ENCODE results near the gene BRSK2.
"Not testable (repeated sequence)": the region's sequence is repeated elsewhere in the genome, so short reads cannot be mapped to it uniquely, and the experiment has no call there.

Gene BRSK2

DNA sequence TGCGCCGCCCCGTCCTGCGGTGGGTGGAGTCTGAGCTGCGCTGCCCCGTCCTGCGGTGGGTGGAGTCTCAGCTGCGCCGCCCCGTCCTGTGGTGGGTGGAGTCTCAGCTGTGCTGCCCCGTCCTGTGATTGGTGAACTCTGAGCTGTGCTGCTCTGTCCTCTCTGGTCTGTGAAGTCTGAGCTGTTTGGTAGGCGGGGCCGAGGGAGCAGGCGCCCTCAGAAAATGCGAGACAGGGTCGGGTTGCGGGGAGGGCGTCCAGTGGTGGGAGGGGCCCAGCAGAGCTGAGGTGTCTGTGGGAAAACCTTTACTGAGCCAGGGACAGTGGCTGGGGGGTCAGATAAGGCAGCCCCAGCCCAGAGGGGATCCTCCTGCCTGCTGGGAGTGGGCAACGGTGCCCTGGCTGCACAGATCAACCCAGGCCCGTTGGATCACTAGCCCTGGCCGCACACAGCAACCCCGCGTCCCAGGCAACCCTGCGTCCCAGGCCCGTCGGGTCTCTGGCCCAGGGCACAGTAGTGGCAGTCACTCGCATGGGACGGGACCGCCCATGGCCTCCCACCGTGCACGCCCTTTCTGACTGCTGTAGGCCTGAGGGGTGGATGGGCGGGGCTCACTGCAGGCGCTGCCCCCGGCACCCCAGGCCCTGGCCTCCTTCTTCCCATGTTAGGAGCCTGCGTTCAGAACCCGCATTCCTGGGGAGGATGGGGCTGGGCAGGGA is 22.8 kb downstream of the BRSK2 start:
- Histone ChIP-seq H3K4me3 (ENCODE audit: extremely low read depth, insufficient read depth, low read length, poor library complexity, severe bottlenecking) (no peak overlapping the region), H3K27ac (ENCODE audit: low read depth, low read length, severe bottlenecking) (no peak overlapping the region), H3K9me3 (ENCODE audit: control insufficient read depth, low read length) (peaks cover 26% of the 10 kb centered on the region), H3K36me3 (ENCODE audit: control insufficient read depth, insufficient read depth, low read length) (no peaks in the 10 kb centered on the region), H3K4me1 (ENCODE audit: control insufficient read depth, insufficient read depth, low read length, poor library complexity, severe bottlenecking) (no peaks in the 10 kb centered on the region)
- WGBS, 2 experiments (ENCODE audit: insufficient coverage in 2 of 2): 82 to 85% methylated on average over 19 to 24 of the region's 36 CpGs

DNA sequence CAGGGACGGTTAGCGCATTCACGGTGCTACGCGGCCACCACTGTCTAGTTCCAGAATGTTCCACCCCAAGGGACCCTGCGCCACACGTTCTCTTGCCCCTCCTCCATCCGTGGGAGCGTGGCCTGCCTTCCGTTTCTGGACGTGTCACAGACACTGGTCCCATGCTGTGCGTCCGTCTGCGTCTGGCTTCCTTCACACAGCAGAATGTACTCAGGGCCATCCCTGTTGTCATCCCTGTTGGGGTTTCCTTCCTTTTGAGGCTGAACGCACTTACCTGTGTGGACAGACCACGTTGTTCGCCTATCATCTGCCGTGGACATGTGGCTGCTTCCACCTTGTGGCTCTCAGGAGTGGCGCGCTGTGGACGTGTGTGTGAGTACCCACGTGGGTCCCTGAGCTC is 24.9 kb downstream of the BRSK2 start:
- Histone ChIP-seq H3K4me1 (ENCODE audit: control insufficient read depth, insufficient read depth, low read length, poor library complexity, severe bottlenecking) (no peaks in the 10 kb centered on the region), H3K9me3 (ENCODE audit: control insufficient read depth, low read length) (peaks cover 36% of the 10 kb centered on the region), H3K27ac (ENCODE audit: low read depth, low read length, severe bottlenecking) (no peak overlapping the region), H3K36me3 (ENCODE audit: control insufficient read depth, insufficient read depth, low read length) (no peaks in the 10 kb centered on the region), H3K4me3 (ENCODE audit: extremely low read depth, insufficient read depth, low read length, poor library complexity, severe bottlenecking) (no peak overlapping the region)
- WGBS, 2 experiments (ENCODE audit: insufficient coverage in 2 of 2): 89% methylated on average over 19 to 21 of the region's 22 CpGs

DNA sequence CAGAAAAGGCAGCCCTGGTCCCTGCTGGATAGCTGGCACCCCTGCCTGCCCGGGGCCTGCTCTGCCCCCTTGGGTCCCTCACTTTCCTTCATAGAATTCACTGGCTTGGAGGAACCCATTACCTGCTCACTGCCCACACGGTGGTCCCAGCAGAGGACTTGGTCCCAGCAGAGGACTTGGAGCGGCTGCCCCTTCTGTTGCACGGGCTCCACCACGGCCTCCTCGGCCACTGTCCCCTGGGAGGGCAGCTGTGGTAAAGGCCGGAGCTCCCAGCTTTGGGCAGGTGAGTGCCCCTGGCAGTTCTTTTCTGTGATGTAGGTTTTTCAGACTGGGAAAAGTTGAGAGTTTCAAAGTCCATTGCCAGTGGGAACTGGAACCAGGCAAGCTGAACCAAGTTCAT is 25.9 kb downstream of the BRSK2 start:
- Histone ChIP-seq H3K9me3 (ENCODE audit: control insufficient read depth, low read length) (peaks cover 36% of the 10 kb centered on the region), H3K27ac (ENCODE audit: low read depth, low read length, severe bottlenecking) (no peak overlapping the region), H3K36me3 (ENCODE audit: control insufficient read depth, insufficient read depth, low read length) (no peaks in the 10 kb centered on the region), H3K4me1 (ENCODE audit: control insufficient read depth, insufficient read depth, low read length, poor library complexity, severe bottlenecking) (no peaks in the 10 kb centered on the region), H3K4me3 (ENCODE audit: extremely low read depth, insufficient read depth, low read length, poor library complexity, severe bottlenecking) (no peak overlapping the region)
- WGBS, 2 experiments (ENCODE audit: insufficient coverage in 2 of 2): 92 to 97% methylated on average over 6 of the region's 7 CpGs

DNA sequence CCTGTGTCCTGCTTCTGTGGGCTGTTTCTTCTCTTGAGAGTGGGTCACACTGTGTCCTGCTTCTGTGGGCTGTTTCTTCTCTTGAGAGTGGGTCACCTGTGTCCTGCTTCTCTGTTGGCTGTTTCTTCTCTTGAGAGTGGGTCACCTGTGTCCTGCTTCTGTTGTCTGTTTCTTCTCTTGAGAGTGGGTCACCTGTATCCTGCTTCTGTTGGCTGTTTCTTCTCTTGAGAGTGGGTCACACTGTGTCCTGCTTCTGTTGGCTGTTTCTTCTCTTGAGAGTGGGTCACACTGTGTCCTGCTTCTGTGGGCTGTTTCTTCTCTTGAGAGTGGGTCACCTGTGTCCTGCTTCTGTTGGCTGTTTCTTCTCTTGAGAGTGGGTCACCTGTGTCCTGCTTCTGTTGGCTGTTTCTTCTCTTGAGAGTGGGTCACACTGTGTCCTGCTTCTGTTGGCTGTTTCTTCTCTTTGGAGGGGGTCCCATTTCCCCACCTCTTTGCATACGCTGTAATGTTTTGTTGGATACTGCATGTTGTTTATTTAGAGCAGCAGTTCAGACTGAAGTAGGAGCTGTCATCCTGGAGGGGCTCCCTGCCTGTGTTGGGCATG is 28.6 kb downstream of the BRSK2 start:
- H3K27ac ChIP-seq (ENCODE audit: low read depth, low read length, severe bottlenecking); H3K4me1 ChIP-seq (ENCODE audit: control insufficient read depth, insufficient read depth, low read length, poor library complexity, severe bottlenecking); H3K4me3 ChIP-seq (ENCODE audit: extremely low read depth, insufficient read depth, low read length, poor library complexity, severe bottlenecking); H3K36me3 ChIP-seq (ENCODE audit: control insufficient read depth, insufficient read depth, low read length): not testable (repeated sequence)
- H3K9me3 ChIP-seq (ENCODE audit: control insufficient read depth, low read length): peaks cover 36% of the 10 kb centered on the region
- no CpG with 5 or more reads among the region's 1 CpG for WGBS, 2 experiments (ENCODE audit: insufficient coverage in 2 of 2)

DNA sequence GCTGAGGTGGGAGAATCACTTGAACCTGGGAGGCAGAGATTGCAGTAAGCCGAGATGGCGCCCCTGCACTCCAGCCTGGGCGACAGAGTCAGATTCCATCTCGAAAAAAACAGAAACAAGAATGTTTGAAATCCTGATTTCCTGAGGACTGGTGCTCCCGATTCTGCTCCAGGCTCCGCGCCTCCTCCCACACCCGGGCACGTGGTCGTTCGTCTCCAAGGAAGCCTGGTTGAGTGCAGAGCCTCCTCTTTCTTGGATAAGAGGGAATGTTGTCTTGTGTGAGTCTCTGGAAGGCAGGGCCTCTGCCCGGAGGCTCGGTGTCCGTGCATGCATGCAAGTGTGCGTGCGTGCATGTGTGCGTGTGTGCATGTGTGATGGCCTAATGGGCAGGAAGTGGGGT is 30.1 kb downstream of the BRSK2 start:
- H3K9me3 ChIP-seq (ENCODE audit: control insufficient read depth, low read length): peaks cover 28% of the 10 kb centered on the region
- H3K27ac ChIP-seq (ENCODE audit: low read depth, low read length, severe bottlenecking): no peak overlapping the region
- no peaks in the 10 kb centered on the region for H3K4me1 ChIP-seq (ENCODE audit: control insufficient read depth, insufficient read depth, low read length, poor library complexity, severe bottlenecking)
- H3K4me3 ChIP-seq (ENCODE audit: extremely low read depth, insufficient read depth, low read length, poor library complexity, severe bottlenecking): no peak overlapping the region
- no peaks in the 10 kb centered on the region for H3K36me3 ChIP-seq (ENCODE audit: control insufficient read depth, insufficient read depth, low read length)
- WGBS, 2 experiments (ENCODE audit: insufficient coverage in 2 of 2): 91 to 94% methylated on average over 13 to 15 of the region's 17 CpGs

DNA sequence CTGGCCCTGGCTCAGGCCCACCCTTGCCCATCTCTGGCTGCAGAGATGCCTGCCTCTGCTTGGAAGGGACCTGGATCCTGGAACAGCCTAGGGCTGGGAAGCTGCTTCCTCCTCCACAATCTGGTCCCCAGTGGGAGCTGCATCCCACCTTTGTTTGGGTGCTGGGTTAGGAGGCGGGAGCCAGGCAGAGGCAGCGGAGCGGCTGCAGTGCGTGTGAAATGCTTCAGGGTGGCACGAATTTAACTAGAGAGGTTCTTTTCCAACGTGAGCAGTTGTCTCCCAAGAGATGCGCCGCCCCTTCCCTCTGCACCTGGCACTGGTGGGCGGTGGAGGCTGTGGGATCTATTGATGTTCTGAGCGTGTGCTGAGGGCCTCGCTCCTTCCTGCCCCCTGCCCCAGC is 31.6 kb downstream of the BRSK2 start:
- Histone ChIP-seq H3K27ac (ENCODE audit: low read depth, low read length, severe bottlenecking) (no peak overlapping the region), H3K9me3 (ENCODE audit: control insufficient read depth, low read length) (peaks cover 21% of the 10 kb centered on the region), H3K4me1 (ENCODE audit: control insufficient read depth, insufficient read depth, low read length, poor library complexity, severe bottlenecking) (no peaks in the 10 kb centered on the region), H3K4me3 (ENCODE audit: extremely low read depth, insufficient read depth, low read length, poor library complexity, severe bottlenecking) (no peak overlapping the region), H3K36me3 (ENCODE audit: control insufficient read depth, insufficient read depth, low read length) (no peaks in the 10 kb centered on the region)
- WGBS, 2 experiments (ENCODE audit: insufficient coverage in 2 of 2): 84 to 86% methylated on average over 6 to 11 of the region's 11 CpGs

DNA sequence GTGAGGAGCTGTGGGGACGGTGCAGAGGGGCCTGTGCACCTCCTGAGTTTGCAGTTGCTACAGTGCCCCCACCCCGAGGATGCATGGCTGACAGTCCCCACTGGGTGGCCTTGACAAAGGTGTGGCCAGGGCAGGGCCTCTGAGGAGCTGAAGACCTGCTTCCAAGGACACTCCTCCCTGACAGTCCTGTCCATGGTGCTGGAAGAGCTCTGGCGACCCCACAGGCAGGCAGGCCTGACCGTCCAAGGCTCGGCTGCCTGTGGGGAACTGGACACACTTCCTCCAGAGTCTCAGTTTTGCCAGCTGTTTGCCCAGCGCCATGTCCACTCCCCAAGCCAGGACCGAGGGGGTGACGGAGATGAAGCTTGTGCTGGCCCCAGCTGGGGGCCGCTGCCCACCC is 32.7 kb downstream of the BRSK2 start:
- 62 to 72% methylated on average over 7 to 8 of the region's 9 CpGs for WGBS, 2 experiments (ENCODE audit: insufficient coverage in 2 of 2)
- Histone ChIP-seq H3K4me3 (ENCODE audit: extremely low read depth, insufficient read depth, low read length, poor library complexity, severe bottlenecking) (no peak overlapping the region), H3K36me3 (ENCODE audit: control insufficient read depth, insufficient read depth, low read length) (no peaks in the 10 kb centered on the region), H3K27ac (ENCODE audit: low read depth, low read length, severe bottlenecking) (no peak overlapping the region), H3K9me3 (ENCODE audit: control insufficient read depth, low read length) (peaks cover 10% of the 10 kb centered on the region), H3K4me1 (ENCODE audit: control insufficient read depth, insufficient read depth, low read length, poor library complexity, severe bottlenecking) (no peaks in the 10 kb centered on the region)

DNA sequence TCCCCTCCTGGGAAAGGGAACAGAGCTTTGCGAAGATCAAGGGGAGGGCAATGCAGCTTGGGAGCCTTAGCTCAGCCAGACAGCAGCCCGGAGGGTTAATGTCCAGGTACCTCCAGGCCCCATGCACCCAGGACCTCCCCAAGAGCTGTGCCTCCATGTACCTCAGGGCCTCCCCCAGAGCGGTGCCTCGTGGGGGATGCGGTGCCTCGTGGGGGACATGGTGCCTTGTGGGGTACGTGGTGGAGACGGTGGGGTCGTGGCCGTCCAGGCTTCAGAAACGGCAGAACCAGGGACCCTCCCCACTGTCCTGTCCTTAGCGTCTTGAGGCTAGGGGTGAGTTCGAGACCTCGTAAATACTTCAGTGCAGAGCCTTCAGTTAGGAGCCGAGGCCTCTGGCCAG is 33.2 kb downstream of the BRSK2 start:
- no peak overlapping the region for H3K4me3 ChIP-seq (ENCODE audit: extremely low read depth, insufficient read depth, low read length, poor library complexity, severe bottlenecking)
- H3K9me3 ChIP-seq (ENCODE audit: control insufficient read depth, low read length): peaks cover 9% of the 10 kb centered on the region
- H3K4me1 ChIP-seq (ENCODE audit: control insufficient read depth, insufficient read depth, low read length, poor library complexity, severe bottlenecking): no peaks in the 10 kb centered on the region
- H3K36me3 ChIP-seq (ENCODE audit: control insufficient read depth, insufficient read depth, low read length): no peaks in the 10 kb centered on the region
- no peak overlapping the region for H3K27ac ChIP-seq (ENCODE audit: low read depth, low read length, severe bottlenecking)
- WGBS, 2 experiments (ENCODE audit: insufficient coverage in 2 of 2): 88 to 90% methylated on average over 13 to 15 of the region's 15 CpGs

DNA sequence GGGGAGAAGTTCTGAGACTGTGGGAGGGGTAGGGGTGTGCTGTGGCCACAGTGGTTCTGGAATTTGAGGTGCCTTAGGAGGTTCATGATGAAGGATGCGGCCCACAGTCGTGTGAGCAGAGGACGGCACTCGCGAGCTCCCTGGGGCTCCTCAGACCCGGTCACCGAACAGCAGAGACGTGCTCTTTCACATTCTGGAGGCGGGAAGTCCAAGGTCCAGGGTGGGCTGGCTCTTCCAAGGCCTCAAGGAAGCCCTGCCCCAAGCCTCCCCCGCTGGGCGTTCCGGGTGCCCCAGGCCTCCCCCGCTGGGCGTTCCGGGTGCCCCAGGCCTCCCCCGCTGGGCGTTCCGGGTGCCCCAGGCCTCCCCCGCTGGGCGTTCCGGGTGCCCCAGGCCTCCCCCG is 33.7 kb downstream of the BRSK2 start:
- not testable (repeated sequence) for H3K36me3 ChIP-seq (ENCODE audit: control insufficient read depth, insufficient read depth, low read length); H3K9me3 ChIP-seq (ENCODE audit: control insufficient read depth, low read length); H3K4me1 ChIP-seq (ENCODE audit: control insufficient read depth, insufficient read depth, low read length, poor library complexity, severe bottlenecking); H3K27ac ChIP-seq (ENCODE audit: low read depth, low read length, severe bottlenecking); H3K4me3 ChIP-seq (ENCODE audit: extremely low read depth, insufficient read depth, low read length, poor library complexity, severe bottlenecking)
- 89 to 95% methylated on average over 10 of the region's 22 CpGs for WGBS, 2 experiments (ENCODE audit: insufficient coverage in 2 of 2)

DNA sequence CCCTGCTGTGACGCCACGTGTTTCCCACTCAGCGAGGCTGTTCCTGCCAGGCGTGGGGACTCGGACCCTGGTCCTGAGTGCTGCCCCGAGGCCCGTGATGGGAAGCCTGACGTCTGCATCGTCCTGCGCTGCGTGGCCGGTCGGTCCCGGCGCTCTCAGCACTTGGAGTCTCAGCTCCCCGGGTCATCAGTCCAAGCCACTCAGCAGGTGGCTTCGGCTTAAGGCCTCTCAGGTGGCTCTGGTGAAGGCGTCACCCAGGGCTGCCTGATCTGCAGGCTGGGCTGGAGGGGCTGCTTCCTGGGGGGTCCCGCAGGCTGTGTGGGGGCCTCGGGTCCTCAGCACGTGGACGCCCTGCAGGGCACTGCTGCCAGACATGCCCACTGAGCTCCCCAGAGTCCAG is 35.3 kb downstream of the BRSK2 start:
- no peaks in the 10 kb centered on the region for H3K36me3 ChIP-seq (ENCODE audit: control insufficient read depth, insufficient read depth, low read length)
- H3K4me3 ChIP-seq (ENCODE audit: extremely low read depth, insufficient read depth, low read length, poor library complexity, severe bottlenecking): no peak overlapping the region
- H3K4me1 ChIP-seq (ENCODE audit: control insufficient read depth, insufficient read depth, low read length, poor library complexity, severe bottlenecking): no peaks in the 10 kb centered on the region
- no peak overlapping the region for H3K27ac ChIP-seq (ENCODE audit: low read depth, low read length, severe bottlenecking)
- H3K9me3 ChIP-seq (ENCODE audit: control insufficient read depth, low read length): no peaks in the 10 kb centered on the region
- 81 to 92% methylated on average over 14 to 22 of the region's 22 CpGs for WGBS, 2 experiments (ENCODE audit: insufficient coverage in 2 of 2)

DNA sequence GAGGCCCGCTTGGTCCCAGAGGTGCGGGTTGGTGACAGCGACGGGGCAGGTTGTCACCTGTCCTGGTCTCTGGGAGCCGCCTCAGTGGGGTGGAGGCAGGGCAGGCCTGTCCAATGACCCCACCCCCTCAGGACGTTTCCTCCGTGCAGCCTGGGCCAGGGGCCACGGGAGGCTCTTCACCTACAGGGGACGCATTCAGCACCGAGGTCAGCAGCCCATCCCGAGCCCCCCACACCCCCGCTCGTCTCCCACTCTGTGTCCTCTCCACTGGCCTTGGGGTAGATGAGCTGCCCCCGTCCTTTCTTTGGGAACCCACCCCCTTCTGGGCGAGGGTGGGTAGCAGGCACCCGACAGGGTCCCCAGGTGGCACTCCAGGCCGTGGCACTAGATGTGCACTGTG is 35.7 kb downstream of the BRSK2 start:
- WGBS, 2 experiments (ENCODE audit: insufficient coverage in 2 of 2): 84 to 98% methylated on average over 9 to 12 of the region's 17 CpGs
- no peak overlapping the region for H3K4me3 ChIP-seq (ENCODE audit: extremely low read depth, insufficient read depth, low read length, poor library complexity, severe bottlenecking)
- no peaks in the 10 kb centered on the region for H3K9me3 ChIP-seq (ENCODE audit: control insufficient read depth, low read length)

More for the DNA sequence above, 35.7 kb downstream of the BRSK2 start:
- Histone ChIP-seq H3K36me3 (ENCODE audit: control insufficient read depth, insufficient read depth, low read length) (no peaks in the 10 kb centered on the region), H3K4me1 (ENCODE audit: control insufficient read depth, insufficient read depth, low read length, poor library complexity, severe bottlenecking) (no peaks in the 10 kb centered on the region), H3K27ac (ENCODE audit: low read depth, low read length, severe bottlenecking) (no peak overlapping the region)

Data from mesodermal cell (in vitro differentiated cells).